OCI-LY7 (cell line): ENCODE data around the gene MUC5B. TPM values are rescaled to one million over a fixed set of nuclear protein-coding genes. Genes with fewer than 3 reads are reported as not detected.

Experiments
- BruUV-seq: library from RNA; stranded (reverse); fragments of 400-500 nt; replicated peaks from 2 replicates; lab custom pipeline; 2021; lab: Mats Ljungman, UMichigan
- CTCF ChIA-PET: fragments of 300-600 bp; sonication (Branson Sonifier 250); formaldehyde crosslinking; loops from one replicate; lab custom pipeline; 2022; ENCODE audit warnings: antibody characterized with exemption; ENCODE audit not compliant: unreplicated experiment; lab: Charles Lee
- POLR2A ChIA-PET: fragments of 300-600 bp; sonication (Branson Sonifier 250); formaldehyde crosslinking; loops from one replicate; lab custom pipeline; 2022; ENCODE audit warnings: antibody characterized with exemption; lab: Charles Lee
- DNase-seq: peaks from one replicate; pipeline ENCODE4 v3.0.0-alpha.2; 2015; ENCODE audit warnings: low spot score
- H2AFZ ChIP-seq: fragments of 200-600 bp; sonication (generic), shearing (Covaris generic); 2 replicates; pipeline ENCODE4 v1.6.1; 2014; ENCODE audit warnings: mild to moderate bottlenecking, antibody characterized with exemption, low read length, moderate library complexity
- H3K27ac ChIP-seq: fragments of 200-600 bp; sonication (generic); 2 replicates; pipeline ENCODE4 v1.5.1; 2014; ENCODE audit warnings: mixed run types, low read depth, mild to moderate bottlenecking, moderate library complexity, low read length, inconsistent platforms; ENCODE audit not compliant: poor library complexity, severe bottlenecking
- H3K36me3 ChIP-seq: fragments of 200-600 bp; sonication (generic); 2 replicates; pipeline ENCODE4 v1.6.1; 2014; ENCODE audit warnings: mild to moderate bottlenecking, antibody characterized with exemption, low read length, moderate library complexity, mixed read lengths; ENCODE audit not compliant: insufficient read depth
- H3K4me1 ChIP-seq: fragments of 200-600 bp; sonication (generic); 2 replicates; pipeline ENCODE4 v1.5.1; 2014; ENCODE audit warnings: mild to moderate bottlenecking, low read length; ENCODE audit not compliant: insufficient read depth, poor library complexity, severe bottlenecking
- H3K4me2 ChIP-seq: fragments of 200-600 bp; sonication (generic); 2 replicates; pipeline ENCODE4 v1.6.1; 2014; ENCODE audit warnings: mild to moderate bottlenecking, low read length
- H3K4me3 ChIP-seq: fragments of 200-600 bp; sonication (generic); 2 replicates; pipeline ENCODE4 v1.5.1; 2014; ENCODE audit warnings: mild to moderate bottlenecking, low read depth, low read length; ENCODE audit not compliant: poor library complexity, severe bottlenecking
- H3K79me2 ChIP-seq: fragments of 200-600 bp; sonication (generic); 2 replicates; pipeline ENCODE4 v1.6.1; 2016; ENCODE audit warnings: low read depth, mild to moderate bottlenecking, low read length, moderate library complexity, mixed read lengths; ENCODE audit not compliant: insufficient read depth
- H3K9me2 ChIP-seq: fragments of 200-600 bp; sonication (generic); 2 replicates; pipeline ENCODE4 v1.6.1; 2016; ENCODE audit warnings: mild to moderate bottlenecking, low read length, mixed read lengths; ENCODE audit not compliant: insufficient read depth
- H3K9me3 ChIP-seq: fragments of 200-600 bp; sonication (generic); 2 replicates; pipeline ENCODE4 v1.6.1; 2014; ENCODE audit warnings: mild to moderate bottlenecking, mixed run types, low read length, mixed read lengths
- H4K20me1 ChIP-seq: fragments of 200-600 bp; sonication (generic); 2 replicates; pipeline ENCODE4 v1.6.1; 2014; ENCODE audit warnings: mild to moderate bottlenecking, antibody characterized with exemption, low read length, moderate library complexity, mixed read lengths; ENCODE audit not compliant: insufficient read depth
- EZH2phosphoT487 ChIP-seq: fragments of 200-600 bp; sonication (generic); IDR thresholded peaks from 2 replicates; pipeline ENCODE4 v1.6.1; 2018; ENCODE audit warnings: low read depth, borderline replicate concordance, mild to moderate bottlenecking, mixed run types, antibody characterized with exemption, low read length, moderate library complexity, mixed read lengths
- intact Hi-C: fragments of 100-400 bp; cut with micrococcal nuclease; formaldehyde crosslinking; loops from one replicate; pipeline ENCODE4 v1.10.0; 2022; ENCODE audit not compliant: unreplicated experiment
- total RNA-seq, 2 experiments: library from RNA; depleted of rRNA in 1 of 2; stranded (reverse); fragments of >200 nt in 1 of 2; shearing (Covaris generic) in 1 of 2; gene quantifications; 2 replicates each; pipeline ENCODE4 v1.2.3, GENCODE V29; 2014 to 2022
- TF ChIP-seq, protein P1 (sequence below): fragments of 200-600 bp; sonication (generic); conservative IDR thresholded peaks from 2 replicates; pipeline ENCODE4 v1.5.1; 2014; ENCODE audit warnings: mild to moderate bottlenecking, antibody characterized with exemption, low read length, moderate library complexity, mixed read lengths

Gene MUC5B
- total RNA-seq, 2 experiments from 2014 or later = under 0.01 TPM; not detected in 1

DNA sequence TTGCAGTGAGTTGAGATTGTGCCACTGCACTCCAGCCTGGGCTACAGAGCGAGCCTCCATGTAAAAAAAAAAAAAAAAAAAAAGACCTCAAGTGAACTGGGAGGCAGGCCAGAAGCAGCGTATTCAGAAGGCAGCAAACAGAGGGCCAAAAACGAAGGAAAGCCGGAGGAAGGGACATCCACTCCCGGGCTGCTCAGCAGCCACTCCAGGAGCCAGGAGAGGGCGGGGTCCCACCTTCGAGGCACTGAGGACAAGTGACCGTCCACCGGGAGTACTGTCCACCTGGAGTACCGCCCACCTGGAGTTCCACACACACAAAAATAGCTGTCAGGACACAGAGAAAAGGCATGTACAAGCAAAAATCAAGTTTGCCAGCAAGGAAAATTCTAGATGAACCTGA is 81.1 kb downstream of the MUC5B start:
- TF ChIP-seq, protein P1, sequence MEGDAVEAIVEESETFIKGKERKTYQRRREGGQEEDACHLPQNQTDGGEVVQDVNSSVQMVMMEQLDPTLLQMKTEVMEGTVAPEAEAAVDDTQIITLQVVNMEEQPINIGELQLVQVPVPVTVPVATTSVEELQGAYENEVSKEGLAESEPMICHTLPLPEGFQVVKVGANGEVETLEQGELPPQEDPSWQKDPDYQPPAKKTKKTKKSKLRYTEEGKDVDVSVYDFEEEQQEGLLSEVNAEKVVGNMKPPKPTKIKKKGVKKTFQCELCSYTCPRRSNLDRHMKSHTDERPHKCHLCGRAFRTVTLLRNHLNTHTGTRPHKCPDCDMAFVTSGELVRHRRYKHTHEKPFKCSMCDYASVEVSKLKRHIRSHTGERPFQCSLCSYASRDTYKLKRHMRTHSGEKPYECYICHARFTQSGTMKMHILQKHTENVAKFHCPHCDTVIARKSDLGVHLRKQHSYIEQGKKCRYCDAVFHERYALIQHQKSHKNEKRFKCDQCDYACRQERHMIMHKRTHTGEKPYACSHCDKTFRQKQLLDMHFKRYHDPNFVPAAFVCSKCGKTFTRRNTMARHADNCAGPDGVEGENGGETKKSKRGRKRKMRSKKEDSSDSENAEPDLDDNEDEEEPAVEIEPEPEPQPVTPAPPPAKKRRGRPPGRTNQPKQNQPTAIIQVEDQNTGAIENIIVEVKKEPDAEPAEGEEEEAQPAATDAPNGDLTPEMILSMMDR = no peak
- no peak for TF ChIP-seq EZH2phosphoT487
- POLR2A ChIA-PET = no interaction called here
- CTCF ChIA-PET = no interaction called here

GRCh38 chr11:1304380-1304779 is 81.5 kb downstream of the MUC5B start:
- intact Hi-C loops = no loop called here
- H3K36me3 ChIP-seq = no peaks in the 10 kb centered on the region
- H3K4me2 ChIP-seq = no peak overlapping the region
- no peak overlapping the region for H2AFZ ChIP-seq
- no peaks in the 10 kb centered on the region for H4K20me1 ChIP-seq
- peaks cover 4% of the 10 kb centered on the region; the same call in 1 of the 2 replicates for H3K79me2 ChIP-seq
- TF ChIP-seq EZH2phosphoT487 = no peak
- TF ChIP-seq, protein P1 = no peak
- no peak overlapping the region for H3K27ac ChIP-seq
- H3K4me3 ChIP-seq = no peak overlapping the region
- no TSS peak for BruUV-seq
- no peaks in the 10 kb centered on the region for H3K9me3 ChIP-seq
- ChIA-PET POLR2A (no interaction called here), CTCF (no interaction called here)
- peaks cover 15% of the 10 kb centered on the region for H3K4me1 ChIP-seq
- no peaks in the 10 kb centered on the region for H3K9me2 ChIP-seq
- no peak for DNase-seq

More for the DNA sequence above, 81.1 kb downstream of the MUC5B start:
- Histone ChIP-seq H3K4me2 (no peak overlapping the region), H2AFZ (no peak overlapping the region), H3K4me1 (peaks cover 15% of the 10 kb centered on the region), H3K9me3 (no peaks in the 10 kb centered on the region), H3K36me3 (no peaks in the 10 kb centered on the region), H3K27ac (no peak overlapping the region), H3K79me2 (peaks cover 4% of the 10 kb centered on the region; the same call in 1 of the 2 replicates), H3K4me3 (no peak overlapping the region), H4K20me1 (no peaks in the 10 kb centered on the region), H3K9me2 (no peaks in the 10 kb centered on the region)
- BruUV-seq = no TSS peak
- DNase-seq = no peak
- intact Hi-C loops = no loop called here

GRCh38 chr11:1305063-1305495 is 82.2 kb downstream of the MUC5B start:
- H3K79me2 ChIP-seq = peaks cover 4% of the 10 kb centered on the region; the same call in 1 of the 2 replicates

More at GRCh38 chr11:1305063-1305495, 82.2 kb downstream of the MUC5B start:
- H3K4me1 ChIP-seq = peaks cover 20% of the 10 kb centered on the region
- H3K9me3 ChIP-seq = no peaks in the 10 kb centered on the region
- no peaks in the 10 kb centered on the region for H4K20me1 ChIP-seq
- ChIA-PET CTCF (no interaction called here), POLR2A (no interaction called here)
- no peak for TF ChIP-seq EZH2phosphoT487
- TF ChIP-seq, protein P1 = no peak
- H3K4me2 ChIP-seq = no peak overlapping the region
- no peaks in the 10 kb centered on the region for H3K36me3 ChIP-seq
- H3K27ac ChIP-seq = no peak overlapping the region
- H2AFZ ChIP-seq = no peak overlapping the region
- BruUV-seq = no TSS peak
- DNase-seq = no peak
- intact Hi-C loops = no loop called here
- no peaks in the 10 kb centered on the region for H3K9me2 ChIP-seq
- no peak overlapping the region for H3K4me3 ChIP-seq
